Glutamatergic neuron (in vitro differentiated cells): ENCODE data around the gene DOK1. TPM values are rescaled to one million over a fixed set of nuclear protein-coding genes. Genes with fewer than 3 reads are reported as not detected.

Experiments
- DNase-seq: peaks from one replicate; pipeline ENCODE4 v3.0.0; 2022
- H3K27ac Mint-ChIP-seq: one replicate; pipeline ENCODE4 v1.8.0; 2020; ENCODE audit warnings: mild to moderate bottlenecking, mixed read lengths, inconsistent platforms; ENCODE audit not compliant: unreplicated experiment
- H3K27me3 Mint-ChIP-seq: one replicate; pipeline ENCODE4 v1.8.0; 2020; ENCODE audit warnings: mild to moderate bottlenecking, moderate library complexity, mixed read lengths, inconsistent platforms; ENCODE audit not compliant: unreplicated experiment
- H3K36me3 Mint-ChIP-seq: one replicate; pipeline ENCODE4 v1.8.0; 2020; ENCODE audit warnings: mild to moderate bottlenecking, mixed read lengths, inconsistent platforms; ENCODE audit not compliant: unreplicated experiment
- H3K4me1 Mint-ChIP-seq: one replicate; pipeline ENCODE4 v1.8.0; 2020; ENCODE audit warnings: mild to moderate bottlenecking, low read depth, mixed read lengths, inconsistent platforms; ENCODE audit not compliant: unreplicated experiment
- H3K4me3 Mint-ChIP-seq: one replicate; pipeline ENCODE4 v1.8.0; 2020; ENCODE audit warnings: mild to moderate bottlenecking, mixed read lengths, inconsistent platforms; ENCODE audit not compliant: unreplicated experiment
- H3K9me3 Mint-ChIP-seq: one replicate; pipeline ENCODE4 v1.8.0; 2020; ENCODE audit warnings: mild to moderate bottlenecking, moderate library complexity, mixed read lengths, inconsistent platforms; ENCODE audit not compliant: unreplicated experiment
- CTCF ChIP-seq: fragments of 200-600 bp; sonication (generic); IDR thresholded peaks from one replicate; pipeline ENCODE4 v1.5.0; 2021; ENCODE audit not compliant: partially characterized antibody, unreplicated experiment
- total RNA-seq: library from RNA; stranded (reverse); fragmentation: NEBNext Ultra II Directional; extraction: Animal tissue kit (Norgen Biotek cat#: 25700); gene quantifications from one replicate; pipeline ENCODE4 v1.2.1, GENCODE V29; 2021; ENCODE audit not compliant: unreplicated experiment

DOK1 gene
- total RNA-seq, 1 donor from 2014 or later, result 14.0 TPM

- Mint-ChIP-seq H3K27ac (no peak overlapping the region), H3K27me3 (peaks cover 30% of the 10 kb centered on the region), H3K4me1 (no peaks in the 10 kb centered on the region), H3K4me3 (no peak overlapping the region), H3K9me3 (peaks cover 7% of the 10 kb centered on the region), H3K36me3 (peaks cover 9% of the 10 kb centered on the region)
- TF ChIP-seq CTCF, result no peak
- no peak for DNase-seq
Observed at GRCh38 chr2:74522516-74522915, 32.0 kb upstream of the DOK1 start.

GRCh38 chr2:74524005-74524404 is 30.5 kb upstream of the DOK1 start:
- Mint-ChIP-seq H3K4me3 (no peak overlapping the region), H3K9me3 (peaks cover 12% of the 10 kb centered on the region), H3K4me1 (no peaks in the 10 kb centered on the region), H3K27me3 (peaks cover 29% of the 10 kb centered on the region), H3K36me3 (peaks cover 9% of the 10 kb centered on the region), H3K27ac (no peak overlapping the region)
- no peak for DNase-seq
- TF ChIP-seq CTCF, result no peak

- Mint-ChIP-seq H3K4me3 (no peak overlapping the region), H3K27ac (no peak overlapping the region), H3K9me3 (peaks cover 15% of the 10 kb centered on the region), H3K27me3 (peaks cover 27% of the 10 kb centered on the region), H3K36me3 (peaks cover 9% of the 10 kb centered on the region), H3K4me1 (no peaks in the 10 kb centered on the region)
- TF ChIP-seq CTCF, result no peak
- DNase-seq, result no peak
Observed at GRCh38 chr2:74524955-74525716, 29.4 kb upstream of the DOK1 start.

- peak within 1 kb of the TSS; percentile 22 for H3K27ac Mint-ChIP-seq
- no peak for TF ChIP-seq CTCF
- peaks cover 15% of the 10 kb centered on the region for H3K9me3 Mint-ChIP-seq
- peaks cover 9% of the 10 kb centered on the region for H3K36me3 Mint-ChIP-seq
- H3K27me3 Mint-ChIP-seq, result peaks cover 24% of the 10 kb centered on the region
- H3K4me1 Mint-ChIP-seq, result peaks cover 3% of the 10 kb centered on the region
- H3K4me3 Mint-ChIP-seq, result no peak within 1 kb of the TSS
- no peak for DNase-seq
Observed at GRCh38 chr2:74525717-74526648, 28.5 kb upstream of the DOK1 start, which contains the start of gene DQX1. DQX1 (minus strand) TSS chr2:74526231; CDS start chr2:74525729, 502 bp downstream.
